Activated naive CD4-positive, alpha-beta T cell treated with Interleukin-2 at 50 U/mL for 16 hours (primary cell): ENCODE results near the gene MRPL12.

Source experiments
- DNase-seq: peaks from one replicate; pipeline ENCODE4 v3.0.0-alpha.2; 2020

The MRPL12 gene

DNA sequence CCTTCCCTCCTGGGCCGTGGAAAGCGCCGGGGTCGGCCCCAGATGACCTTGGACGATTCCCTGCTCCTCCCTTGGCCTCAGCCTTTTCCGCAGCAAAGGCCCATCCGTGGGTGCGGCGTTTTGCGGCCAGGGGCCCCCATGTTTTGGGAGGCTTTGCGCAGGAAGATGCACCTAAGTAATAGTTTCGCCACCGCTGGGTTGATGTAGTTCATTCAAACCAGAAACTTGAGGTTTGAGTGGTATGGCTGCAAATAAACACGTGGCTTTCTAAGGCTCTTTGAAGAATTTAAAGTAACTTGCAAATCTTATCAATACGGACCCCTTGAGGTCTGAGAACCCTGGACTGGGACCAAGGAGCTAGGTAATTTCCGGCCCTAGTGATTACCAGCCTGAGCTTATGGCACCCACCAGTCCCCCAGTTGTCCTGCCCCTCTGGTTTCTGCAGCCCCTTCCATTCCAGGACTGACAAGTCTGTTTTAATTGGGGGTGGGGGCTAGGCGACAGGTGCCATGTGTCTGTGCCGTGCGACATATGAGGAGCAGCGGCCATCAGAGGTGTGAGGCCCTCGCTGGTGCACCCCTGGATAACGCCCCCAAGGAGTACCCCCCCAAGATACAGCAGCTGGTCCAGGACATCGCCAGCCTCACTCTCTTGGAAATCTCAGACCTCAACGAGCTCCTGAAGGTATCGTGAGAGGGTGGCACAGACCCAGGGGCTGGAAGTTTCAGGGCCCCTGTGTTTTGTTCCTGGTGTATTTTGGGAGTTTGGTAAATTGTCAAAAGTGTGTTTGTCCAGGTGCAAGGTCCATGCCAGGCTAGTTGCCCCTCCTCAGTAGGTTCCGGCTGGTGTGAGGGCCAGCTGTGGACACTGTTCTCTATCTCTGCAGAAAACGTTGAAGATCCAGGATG is 834 bp downstream of the MRPL12 start:
- peak; percentile 38 for DNase-seq

DNA sequence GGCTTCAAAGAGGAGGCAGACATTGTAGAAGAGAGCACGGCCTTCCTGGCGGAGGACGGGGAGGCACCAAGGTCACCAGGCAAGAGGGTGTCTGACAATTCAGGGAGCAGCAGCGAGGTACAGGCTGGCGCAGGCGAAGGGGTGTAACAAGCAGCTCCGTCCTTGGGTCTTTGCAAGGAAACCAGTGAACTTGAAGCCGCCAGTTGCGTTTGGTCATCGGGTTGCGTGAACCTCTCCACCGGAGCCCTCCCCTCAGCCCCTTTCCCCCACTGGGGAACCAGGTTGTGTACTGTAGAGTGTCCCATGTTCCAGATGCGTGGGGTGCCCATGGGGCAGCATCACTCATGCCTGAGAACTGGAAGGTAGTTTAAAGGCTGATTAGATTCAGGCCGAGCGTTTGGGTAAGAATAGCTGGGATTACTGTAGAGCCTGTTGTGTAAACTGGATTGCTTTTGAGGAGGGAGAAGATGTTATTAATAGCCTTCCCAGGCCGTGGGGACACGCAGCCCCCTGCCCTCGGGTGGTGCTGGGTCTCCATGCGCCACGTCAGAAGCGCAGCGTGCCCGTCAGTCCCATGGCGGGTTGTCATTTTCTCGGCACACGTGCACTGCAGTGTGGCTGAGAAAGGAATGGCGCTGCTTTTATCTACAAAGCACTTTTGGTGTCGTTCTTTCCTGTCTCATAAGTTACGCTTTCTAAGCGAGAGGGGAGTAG is 2.5 kb downstream of the MRPL12 start:
- no peak for DNase-seq

DNA sequence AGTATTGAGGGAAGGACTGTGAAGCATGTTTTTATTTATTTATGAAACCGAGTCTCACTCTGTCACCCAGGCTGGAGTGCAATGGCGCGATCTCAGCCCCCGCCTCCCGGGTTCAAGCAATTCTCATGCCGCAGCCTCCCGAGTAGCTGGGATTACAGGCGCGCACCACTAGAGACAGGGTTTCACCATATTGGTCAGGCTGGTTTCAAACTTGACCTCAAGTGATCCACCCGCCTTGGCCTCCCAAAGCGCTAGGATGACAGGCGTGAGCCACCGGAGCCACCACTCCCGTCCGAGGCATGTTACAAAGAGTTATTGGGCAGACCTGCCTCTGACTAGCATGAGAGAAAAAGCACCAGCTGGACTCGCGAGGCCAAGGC is 3.1 kb downstream of the MRPL12 start:
- no peak for DNase-seq

DNA sequence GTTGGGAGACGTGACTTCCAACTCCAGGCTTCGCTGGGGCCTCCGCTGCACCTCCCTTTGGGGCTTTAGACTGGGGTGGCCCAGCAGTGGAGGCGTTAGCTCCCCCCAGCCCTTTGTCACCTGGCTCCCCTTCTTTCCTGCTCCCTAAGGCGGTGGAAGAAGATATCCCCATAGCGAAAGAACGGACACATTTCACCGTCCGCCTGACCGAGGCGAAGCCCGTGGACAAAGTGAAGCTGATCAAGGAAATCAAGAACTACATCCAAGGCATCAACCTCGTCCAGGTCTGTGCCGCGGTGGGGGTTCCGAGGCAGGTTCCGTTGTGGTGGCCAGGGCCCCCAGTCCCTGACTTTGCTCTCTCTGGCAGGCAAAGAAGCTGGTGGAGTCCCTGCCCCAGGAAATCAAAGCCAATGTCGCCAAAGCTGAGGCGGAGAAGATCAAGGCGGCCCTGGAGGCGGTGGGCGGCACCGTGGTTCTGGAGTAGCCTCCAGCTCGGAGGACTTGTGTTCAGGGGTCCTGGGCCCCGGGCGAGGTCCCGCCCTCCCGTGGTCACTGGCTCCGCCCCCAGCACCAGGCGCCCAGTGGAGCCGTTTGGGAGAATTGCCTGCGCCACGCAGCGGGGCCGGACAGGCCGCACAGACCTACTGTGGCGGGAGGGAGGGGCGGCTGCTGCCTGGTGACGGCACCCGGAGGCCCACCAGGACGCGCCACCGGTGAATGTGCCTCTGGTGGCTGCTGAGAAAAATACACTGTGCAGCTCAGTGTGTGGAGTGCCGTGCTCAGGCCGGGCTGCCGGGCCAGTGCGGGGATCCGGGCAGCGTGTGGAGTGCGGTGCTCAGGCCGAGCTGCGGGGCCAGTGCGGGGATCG is 3.8 kb downstream of the MRPL12 start:
- no peak for DNase-seq

DNA sequence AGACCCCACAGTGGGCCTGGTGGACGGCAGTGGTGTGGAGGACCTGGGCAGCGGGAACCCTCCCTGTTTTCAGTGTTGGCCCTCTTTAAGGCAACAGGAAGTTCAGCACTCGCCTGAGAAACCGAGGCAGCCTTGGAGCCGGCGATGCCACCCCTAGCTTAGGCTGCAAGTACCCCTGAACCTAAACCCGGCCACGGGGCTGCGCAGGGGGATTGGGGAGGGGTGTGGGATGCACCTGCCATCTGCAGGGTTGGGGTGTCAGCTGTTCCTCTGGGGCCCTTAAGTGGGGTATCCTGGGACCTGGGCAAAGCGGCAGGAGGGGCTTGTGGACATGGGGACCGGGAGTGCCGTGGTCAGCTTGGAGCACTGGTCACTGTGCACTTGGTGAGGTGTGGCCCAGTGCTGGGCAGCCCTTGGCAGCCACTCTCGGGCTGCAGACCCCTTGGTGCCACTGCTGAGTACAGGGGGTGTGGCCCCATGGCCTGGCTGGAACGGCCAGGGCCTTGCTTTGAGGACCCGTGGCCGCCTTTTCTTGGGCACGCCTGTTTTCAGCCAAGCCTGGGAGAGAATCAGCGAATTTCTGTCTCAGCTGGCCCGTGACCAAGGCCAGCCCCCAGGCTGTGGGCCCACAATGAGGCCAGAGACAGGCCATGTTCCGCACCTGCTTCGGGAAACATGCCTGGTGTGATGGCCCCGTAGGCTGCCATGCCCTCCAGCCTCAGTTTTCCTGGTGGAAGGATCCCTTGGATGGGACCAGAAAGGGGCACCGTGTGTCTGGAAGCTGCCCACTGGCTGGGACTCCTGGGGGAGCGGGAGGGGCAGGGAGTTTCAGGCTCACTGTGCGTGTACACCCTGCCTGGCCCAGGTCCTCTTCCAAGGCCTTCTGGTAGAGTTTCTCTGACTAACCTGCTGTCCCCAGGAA is 4.8 kb downstream of the MRPL12 start:
- no peak for DNase-seq

DNA sequence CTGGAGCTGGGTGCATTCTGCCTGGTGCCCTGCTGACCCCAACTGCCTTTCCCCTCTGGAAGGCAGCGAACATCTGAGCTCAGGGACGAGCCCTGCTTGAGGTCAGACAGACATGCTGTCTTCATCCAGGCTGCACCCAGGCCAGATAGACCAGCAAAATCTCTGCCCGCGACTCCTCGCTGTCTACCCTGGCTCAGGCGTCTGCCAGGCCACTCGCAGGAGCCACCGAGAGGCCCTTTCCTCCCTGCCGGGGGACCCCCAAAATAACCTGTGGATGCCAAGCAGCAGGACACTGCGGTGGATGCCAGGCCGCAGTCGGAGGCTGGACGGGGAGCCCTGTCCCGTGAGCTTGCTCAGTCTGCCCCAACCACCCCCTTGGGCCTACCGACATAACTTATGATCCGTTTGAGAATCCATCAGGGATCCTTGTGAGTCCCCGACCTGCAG is 5.6 kb downstream of the MRPL12 start:
- no peak for DNase-seq

DNA sequence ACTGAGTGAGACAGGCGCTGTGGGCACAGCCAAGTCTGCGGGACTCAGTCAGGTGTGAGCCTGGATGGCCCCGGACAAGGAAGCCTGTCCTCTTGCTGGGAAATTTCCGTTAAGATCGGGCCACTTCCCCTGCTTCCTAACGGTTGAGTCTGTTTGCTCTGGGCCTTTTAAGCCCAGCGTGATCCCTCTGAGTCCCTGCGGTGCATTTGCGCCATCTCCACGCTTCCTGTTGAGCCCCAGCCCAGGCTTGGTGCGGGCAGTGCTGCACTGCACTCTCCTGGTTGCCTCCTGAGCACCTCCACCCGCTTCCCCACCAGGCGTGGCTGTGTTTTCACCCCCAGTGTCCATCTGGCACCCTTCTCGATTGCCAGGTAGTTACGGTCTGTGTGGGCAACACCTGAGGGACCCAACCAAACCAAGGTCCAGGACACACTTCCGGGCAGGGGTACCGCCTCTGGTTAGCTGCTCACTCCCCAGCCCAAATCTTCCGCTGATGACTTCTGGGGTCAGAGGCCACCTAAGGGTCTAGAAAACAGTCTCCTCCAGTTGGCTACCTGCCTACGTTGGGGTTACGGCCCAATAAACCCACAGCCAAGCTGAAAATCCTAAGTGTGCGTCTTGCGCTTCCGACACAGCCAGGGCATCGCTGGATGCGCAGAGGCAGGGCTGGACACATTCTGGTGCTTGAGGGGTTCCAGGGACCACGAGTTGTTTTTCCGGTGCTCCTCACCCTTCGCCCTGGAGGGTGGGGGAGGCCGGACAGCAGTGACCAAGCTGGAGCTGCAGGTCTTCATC is 7.5 kb downstream of the MRPL12 start:
- DNase-seq, result no peak

DNA sequence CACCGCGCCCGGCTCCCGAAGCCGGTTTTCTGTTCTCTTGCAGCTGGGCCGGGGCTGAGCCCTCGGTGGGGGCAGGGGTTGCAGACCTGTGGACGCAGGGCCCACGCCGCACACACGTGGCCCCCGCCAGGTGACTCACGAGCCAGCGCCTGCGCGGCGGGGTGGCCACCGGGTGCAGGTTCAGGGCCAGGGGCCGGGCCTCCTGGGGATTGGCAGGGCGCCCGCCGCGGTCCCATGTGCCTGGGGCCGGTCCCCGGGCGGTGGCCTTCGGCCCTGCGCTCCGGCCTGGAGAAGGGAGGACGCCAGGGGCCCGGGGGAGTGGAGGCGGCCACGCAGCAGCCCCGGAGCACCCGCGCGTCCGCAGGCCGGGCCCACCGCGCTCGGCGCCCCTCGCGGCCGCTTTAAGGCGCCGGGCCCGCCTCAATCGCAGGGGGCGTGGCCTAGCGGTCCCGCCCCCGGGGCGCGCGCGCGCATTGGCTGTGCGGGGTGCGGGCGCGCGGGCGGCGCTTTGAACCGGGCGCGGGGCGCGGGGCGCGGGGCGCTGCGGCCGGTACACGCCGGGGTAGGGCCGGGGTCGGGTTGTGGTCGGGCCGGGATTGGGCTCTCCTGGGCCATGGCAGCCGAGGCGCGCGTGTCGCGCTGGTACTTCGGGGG is 8.8 kb downstream of the MRPL12 start, which contains the start of gene SLC25A10:
TSS of gene SLC25A10 (plus strand) at position 471 of the 654 bp plus-strand sequence. CDS start at position 614, 143 bp downstream.
- peak; percentile 85 for DNase-seq

DNA sequence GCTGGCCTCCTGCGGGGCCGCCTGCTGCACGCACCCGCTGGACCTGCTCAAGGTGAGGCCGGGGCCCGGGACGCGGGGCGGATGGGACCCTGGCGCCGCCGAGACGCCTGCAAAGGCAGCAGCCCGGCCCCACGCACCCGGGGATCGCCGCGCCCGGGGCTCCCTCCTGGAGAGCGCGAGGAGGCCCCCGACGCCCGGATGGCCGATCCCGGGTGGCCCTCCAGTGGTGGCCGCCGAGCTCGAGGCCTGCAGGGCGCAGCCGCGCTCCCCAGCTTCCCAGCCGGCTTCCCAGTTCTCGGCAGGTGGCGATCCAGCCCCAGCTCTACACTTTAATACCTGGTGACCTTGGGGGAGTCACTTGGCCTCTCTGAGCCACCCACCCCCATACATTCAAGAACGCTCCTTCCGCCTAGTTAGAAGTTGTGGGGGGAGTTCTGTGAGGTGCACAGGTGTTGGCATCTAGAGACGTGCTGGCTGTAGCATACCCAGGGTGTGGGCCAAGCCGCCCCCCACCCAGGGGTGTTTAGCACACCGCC is 9.4 kb downstream of the MRPL12 start:
- DNase-seq, result peak; percentile 25

DNA sequence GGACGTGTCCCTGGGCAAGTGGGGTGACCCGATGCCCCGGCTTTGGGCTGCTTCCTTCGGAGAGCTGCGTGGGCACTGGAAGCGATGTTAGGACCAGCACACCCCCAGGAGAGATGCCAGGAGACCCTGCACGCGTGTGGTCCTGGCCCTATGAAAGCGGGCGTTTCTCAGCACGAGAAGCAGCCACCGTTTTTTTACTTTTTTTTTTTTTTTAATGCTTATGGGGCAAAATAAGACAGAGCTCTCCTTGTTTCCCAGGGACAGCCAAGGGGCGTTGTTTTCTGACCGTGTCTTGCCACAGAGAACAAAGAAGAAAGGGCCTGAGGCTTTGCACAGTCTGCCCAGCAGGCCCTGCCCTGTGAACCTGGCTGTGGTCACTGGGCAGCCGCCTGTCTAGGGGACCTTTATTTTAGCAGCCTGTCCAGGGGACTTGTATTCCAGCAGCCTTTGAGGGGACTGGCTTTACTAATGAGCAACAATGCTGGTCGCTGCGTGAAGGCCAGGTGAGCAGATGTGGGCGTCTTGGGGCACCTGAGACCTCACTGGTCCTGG is 9.9 kb downstream of the MRPL12 start:
- DNase-seq, result no peak

DNA sequence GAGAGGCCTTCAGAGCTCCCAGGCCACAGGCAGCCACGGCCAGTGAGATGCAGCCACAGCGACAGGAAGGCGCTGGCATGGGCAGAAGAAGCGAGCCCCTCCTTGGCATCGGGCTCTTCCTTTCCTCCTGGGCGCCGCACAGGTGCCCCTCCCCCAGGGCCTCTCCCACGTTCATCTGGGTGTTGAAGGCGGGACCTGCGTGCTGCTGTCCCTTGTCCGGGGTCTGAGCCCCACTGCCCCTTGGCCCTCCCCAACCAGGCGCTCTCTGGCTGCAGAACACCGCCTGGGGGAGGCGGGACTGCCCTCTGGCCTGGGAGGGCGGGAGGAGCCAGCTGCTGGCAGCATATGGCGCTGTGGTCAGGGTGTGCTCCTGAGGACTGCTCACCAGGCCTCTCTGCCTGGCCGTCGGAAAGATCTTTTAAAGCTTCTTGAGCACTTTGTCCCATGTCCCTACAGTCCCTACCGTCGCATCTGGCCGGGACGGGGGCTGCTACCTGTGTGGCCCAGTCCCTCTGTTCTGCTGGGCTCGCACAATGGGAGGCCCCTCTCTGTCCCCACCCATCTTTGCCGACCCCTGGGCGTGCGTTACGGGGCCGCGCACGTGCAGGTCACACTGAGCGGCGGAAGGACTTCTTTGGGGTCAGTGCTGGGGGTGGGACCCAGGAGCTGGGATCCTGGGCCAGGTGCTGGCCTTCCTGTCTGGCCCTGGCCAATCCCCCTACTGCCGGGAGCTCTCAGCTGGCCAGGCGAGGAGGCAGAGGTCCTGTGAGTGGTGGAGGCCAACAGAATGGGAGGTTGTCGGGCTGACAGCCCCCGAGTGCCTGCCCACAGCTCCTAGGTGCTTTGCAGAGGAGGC is 10.6 kb downstream of the MRPL12 start:
- no peak for DNase-seq

DNA sequence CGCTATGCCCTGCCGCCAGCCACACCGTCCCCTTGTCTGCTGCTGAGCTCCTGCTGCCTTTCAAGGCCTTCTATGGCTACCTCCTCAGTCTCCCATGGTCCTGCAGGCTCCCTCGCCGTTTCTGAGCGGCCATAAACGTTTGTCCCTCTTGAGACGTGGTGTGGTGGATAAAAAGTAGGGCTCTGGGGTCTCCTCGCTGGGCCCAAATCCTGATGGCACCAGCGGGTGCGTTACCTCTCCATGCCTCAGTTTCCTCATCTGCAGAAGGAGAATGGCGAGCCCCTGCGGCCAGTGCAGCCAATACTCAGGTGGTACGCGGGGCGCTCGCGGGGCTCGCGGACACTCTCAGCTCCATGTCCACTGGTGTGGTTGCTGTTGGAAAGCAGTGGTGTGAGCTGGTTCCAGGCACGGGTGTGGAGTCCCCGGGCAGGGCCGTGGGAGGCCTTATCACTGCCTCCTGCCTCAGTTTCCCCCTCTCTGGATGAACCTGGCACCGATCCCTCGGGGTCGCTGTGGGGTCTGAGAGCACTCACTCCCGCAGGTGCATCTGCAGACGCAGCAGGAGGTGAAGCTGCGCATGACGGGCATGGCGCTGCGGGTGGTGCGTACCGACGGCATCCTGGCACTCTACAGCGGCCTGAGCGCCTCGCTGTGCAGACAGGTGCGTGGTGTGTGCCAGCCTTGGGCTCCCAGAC is 11.4 kb downstream of the MRPL12 start:
- DNase-seq, result no peak

DNA sequence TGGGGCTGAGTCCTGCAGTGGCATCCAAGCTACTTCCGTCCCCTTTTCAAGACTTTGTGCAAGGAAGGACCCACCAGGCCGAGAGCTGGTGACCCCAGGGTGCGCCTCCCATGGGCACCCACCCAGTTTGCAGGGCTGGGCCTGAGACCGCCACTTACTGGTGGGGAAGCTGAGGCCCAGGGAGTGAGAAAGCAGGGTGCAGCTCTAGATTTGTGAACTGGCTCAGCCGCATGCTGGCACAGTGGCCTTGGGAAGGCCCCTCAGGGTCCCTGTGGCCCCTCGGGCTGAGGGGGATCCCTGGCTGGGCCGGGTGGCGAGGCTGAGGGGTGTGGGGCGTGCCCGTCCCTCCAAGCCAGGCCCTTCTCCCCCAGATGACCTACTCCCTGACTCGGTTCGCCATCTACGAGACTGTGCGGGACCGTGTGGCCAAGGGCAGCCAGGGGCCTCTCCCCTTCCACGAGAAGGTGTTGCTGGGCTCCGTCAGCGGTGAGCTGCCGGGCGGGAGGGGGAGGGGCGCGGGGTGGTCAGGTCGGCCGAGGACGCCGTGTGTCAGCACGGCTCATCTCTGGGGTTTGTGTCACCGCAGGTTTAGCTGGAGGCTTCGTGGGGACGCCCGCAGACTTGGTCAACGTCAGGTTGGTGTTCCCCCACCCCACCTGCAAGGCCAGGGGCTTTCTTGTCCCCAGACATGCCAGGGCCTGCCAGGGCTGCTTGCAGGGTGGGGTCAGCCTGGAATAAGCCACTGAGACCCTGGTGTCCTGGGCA is 12.1 kb downstream of the MRPL12 start:
- DNase-seq, result no peak

DNA sequence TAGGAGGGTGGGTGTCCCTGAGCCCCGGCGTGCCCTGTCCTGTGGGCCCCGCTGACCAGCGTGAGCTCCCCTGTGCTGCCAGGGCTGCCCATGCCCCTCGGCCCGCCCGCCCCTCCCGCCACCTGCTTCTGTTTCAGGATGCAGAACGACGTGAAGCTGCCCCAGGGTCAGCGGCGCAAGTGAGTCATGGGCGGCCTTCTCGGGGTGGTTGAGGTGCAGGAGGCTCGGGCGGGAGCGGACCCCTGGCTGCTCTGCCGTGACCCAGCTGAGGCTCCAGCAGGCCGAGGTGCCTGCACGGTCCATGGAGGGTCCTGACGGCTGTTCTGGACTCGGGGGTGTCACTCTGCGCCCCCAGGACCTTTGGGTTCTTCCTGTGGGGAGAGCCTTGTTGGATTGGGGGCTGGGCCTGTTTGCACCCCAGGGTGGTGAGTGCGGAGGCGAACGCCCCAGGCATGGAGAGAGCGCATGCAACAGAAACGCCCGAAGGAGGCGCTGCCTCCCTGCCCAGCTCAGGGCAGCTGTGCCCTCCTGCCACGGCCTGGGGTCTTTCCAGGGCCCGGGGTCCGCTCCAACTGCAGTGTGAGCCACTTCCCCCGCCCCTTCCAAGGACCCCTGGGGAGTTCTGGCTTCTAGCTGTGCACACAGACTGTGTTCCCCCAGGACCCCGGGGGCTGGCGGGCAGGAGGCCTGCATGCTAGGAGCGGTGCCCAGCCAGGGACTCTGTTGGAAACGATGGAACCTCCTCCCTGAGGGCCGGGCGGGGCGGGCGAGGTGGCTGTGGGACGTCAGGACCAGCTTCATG is 12.9 kb downstream of the MRPL12 start:
- no peak for DNase-seq

DNA sequence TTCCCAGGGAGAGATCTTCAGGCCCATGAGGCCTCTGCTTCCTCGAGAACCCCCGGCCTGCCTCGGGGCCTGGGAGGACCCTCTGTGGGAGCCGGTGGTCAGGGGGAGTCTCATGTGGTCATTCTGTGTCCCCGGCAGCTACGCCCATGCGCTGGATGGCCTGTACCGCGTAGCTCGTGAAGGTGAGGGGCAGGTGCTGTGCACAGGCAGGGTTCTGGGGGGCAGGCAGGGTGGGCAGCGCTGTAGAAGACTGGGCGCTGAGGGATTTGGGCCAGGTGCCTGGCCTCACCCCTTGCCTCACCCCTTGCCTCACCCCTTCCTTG is 13.5 kb downstream of the MRPL12 start:
- DNase-seq, result no peak

DNA sequence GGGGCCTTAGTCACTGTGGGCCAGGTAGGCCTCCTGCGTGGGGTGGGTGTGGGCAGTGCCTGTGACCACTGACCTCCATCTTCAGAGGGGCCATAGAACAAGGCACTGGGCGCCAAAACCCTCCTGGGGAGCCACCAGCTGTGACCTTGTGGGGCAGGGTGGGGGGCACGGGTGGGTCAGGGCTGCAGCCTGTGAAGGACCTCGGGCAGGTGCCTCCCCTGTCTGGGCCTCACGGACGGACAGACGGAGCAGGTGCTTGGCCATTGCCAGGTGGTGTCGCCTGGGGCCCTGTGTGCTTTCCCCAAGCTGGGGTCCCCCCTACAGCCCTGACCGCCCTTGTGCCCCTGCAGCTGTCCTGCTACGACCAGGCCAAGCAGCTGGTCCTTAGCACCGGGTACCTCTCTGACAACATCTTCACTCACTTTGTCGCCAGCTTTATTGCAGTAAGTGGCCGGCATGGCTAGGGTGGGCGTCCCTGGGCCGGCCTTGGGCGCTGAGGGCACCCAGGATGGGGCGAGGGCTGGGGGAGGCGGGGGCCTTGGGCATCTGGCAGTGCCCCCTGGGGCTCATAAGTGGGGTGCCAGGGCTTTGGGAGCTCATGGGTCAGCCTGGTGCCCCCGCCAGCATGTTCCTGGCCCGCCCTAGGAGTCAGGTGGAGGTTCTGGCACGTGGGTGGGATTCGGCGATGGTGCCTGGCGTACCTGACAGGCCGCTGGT is 14.0 kb downstream of the MRPL12 start:
- no peak for DNase-seq
